Muscle layer of colon (tissue), 2 donors: ENCODE results near the gene SLC24A3.

Source experiments
- H3K27ac ChIP-seq: one replicate; pipeline ENCODE4 v1.7.0; 2013; ENCODE audit warnings: low read depth, mild to moderate bottlenecking, low read length, moderate library complexity
- H3K27me3 ChIP-seq, 2 donors: one replicate each; pipeline ENCODE4 v1.7.0; 2013; ENCODE audit warnings: low read length in 2 of 2, mild to moderate bottlenecking in 2 of 2; ENCODE audit not compliant: insufficient read depth in 2 of 2, control insufficient read depth in 1 of 2
- H3K36me3 ChIP-seq: one replicate; pipeline ENCODE4 v1.7.0; 2013; ENCODE audit warnings: mild to moderate bottlenecking, low read length; ENCODE audit not compliant: insufficient read depth
- H3K4me1 ChIP-seq: one replicate; pipeline ENCODE4 v1.7.0; 2013; ENCODE audit warnings: mild to moderate bottlenecking, low read length; ENCODE audit not compliant: insufficient read depth
- H3K4me3 ChIP-seq, 2 donors: one replicate each; pipeline ENCODE4 v1.7.0; 2013; ENCODE audit warnings: low read length in 2 of 2, low read depth in 1 of 2, mild to moderate bottlenecking in 1 of 2, moderate library complexity in 1 of 2
- H3K9ac ChIP-seq: one replicate; pipeline ENCODE4 v1.7.0; 2013; ENCODE audit warnings: low read length
- H3K9me3 ChIP-seq: one replicate; pipeline ENCODE4 v1.7.0; 2013; ENCODE audit warnings: mild to moderate bottlenecking, low read length
- donor health status: abdominal sarcoma.
- donor health status: Adenocarcinoma of cecum.

Gene SLC24A3

DNA sequence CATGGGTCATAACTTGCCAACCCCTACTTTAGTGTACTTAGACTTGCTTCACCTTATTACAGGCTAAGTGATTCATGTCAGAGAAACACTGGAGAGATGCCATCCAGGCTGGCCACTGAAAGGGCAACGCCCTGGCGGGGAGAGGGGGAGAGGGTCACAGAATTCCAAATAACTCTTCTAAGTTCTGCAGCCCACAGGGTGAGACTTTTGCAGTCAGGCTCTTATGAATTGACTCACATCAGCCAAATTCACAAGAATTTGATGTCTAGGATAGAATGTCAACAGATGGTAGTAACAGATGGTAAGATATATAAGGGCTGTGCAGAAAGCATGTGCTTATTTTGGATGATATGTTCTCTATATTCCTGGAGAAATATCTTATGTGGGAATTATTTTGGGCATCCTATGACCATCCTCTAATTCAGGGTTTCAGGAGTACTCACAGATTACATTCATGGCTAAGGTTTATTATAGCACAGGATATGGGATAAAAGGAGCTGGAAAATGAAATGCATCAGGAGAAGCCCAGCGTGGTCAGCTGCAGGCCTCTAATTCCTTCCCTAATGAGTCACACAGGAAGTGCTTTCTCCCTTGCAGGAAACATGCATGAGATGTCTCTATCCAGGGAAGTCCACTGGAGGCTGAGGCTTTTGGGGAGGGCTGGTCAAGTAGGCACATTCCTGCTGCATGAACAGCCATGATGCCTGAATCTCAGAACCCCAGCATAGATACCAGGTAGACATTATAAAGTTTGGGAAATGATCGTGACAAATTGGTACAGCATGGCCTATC, 486.9 kb downstream of the SLC24A3 start:
- H3K36me3 ChIP-seq, result peaks cover under 1% of the 10 kb centered on the region
- no peak overlapping the region for H3K27ac ChIP-seq
- no peaks in the 10 kb centered on the region for H3K4me1 ChIP-seq
- H3K4me3 ChIP-seq, result no peak overlapping the region
- no peak overlapping the region for H3K9ac ChIP-seq
- no peaks in the 10 kb centered on the region for H3K27me3 ChIP-seq
- H3K9me3 ChIP-seq, result no peaks in the 10 kb centered on the region

DNA sequence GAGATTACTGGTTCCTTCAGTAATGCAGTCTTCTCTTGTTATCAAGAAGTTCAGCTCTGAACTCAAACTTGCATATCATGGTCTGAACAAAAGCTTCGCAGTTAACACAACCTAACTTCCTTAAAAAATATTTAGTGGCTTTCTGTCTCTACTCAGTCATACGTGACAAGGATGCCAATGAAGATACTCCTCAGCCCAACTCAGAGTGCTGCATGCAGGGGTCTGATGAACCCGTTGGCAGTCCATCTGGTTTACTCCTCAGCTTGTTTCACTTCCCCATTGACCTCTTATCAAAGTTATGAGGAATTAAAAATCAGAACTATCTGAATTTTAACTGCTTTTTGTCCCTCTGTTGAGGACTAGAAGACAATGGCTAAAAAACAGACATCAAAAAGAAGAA, 489.0 kb downstream of the SLC24A3 start:
- Histone ChIP-seq H3K9ac (no peak overlapping the region), H3K36me3 (no peaks in the 10 kb centered on the region), H3K4me3 (no peak overlapping the region), H3K9me3 (no peaks in the 10 kb centered on the region), H3K4me1 (no peaks in the 10 kb centered on the region), H3K27me3 (no peaks in the 10 kb centered on the region), H3K27ac (no peak overlapping the region)

DNA sequence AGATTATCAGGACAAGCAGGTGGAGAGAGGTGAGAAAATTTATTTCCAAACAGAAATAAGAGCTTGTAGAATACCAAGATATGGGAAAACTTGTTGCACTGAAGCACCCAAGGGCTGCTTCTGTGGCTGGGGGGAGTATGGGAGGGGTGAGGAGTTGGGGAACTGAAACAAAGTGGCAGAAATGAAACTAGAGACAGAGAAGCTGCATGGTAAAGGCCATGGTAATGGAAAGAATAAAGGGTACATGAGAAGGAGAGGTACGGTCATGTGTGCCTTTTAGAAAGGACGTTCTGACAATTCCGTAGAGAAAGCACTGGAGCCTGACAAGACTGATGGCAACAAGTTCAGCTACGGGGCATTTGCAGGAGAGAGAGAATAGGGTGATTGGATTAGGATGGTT, 494.0 kb downstream of the SLC24A3 start:
- Histone ChIP-seq H3K9me3 (no peaks in the 10 kb centered on the region), H3K9ac (no peak overlapping the region), H3K36me3 (no peaks in the 10 kb centered on the region), H3K27me3 (no peaks in the 10 kb centered on the region), H3K4me3 (no peak overlapping the region), H3K27ac (no peak overlapping the region), H3K4me1 (peaks cover 8% of the 10 kb centered on the region)

DNA sequence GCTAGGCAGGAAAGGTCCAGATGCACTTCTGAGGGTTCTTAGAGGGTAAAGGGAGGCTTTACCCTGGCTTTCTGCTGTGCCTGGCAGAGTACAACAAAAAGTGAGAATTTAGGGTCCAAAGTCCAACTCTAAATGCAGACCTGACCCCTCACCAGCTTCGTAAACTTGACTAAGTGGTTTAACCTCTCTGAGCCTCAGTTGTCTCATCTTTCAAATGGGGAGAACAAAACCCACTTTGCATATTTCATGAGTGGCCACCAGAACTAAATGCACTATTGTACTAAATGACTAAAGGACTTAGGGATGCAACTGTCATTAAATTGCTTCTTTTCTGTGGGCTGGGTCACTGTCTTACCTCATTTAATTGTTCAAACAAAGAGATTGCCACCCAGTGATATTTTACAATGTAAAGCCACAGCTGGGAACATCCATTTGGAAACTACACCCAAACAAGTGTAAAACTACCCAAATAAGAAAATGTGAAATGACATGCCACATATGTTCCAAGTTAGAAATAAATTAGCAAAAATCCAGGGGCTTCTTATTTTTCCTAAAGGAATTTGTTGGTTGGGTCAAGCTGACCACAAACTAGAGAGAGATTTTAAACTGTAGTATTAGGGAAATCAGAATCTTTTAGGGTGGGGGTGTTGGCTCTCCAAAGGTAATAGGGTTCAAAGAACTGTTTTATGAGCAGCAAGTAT, 497.3 kb downstream of the SLC24A3 start:
- Histone ChIP-seq H3K36me3 (no peaks in the 10 kb centered on the region), H3K4me1 (peaks cover 24% of the 10 kb centered on the region), H3K9me3 (no peaks in the 10 kb centered on the region), H3K27ac (no peak overlapping the region), H3K27me3 (no peaks in the 10 kb centered on the region), H3K9ac (no peak overlapping the region), H3K4me3 (no peak overlapping the region)

GRCh38 chr20:19710336-19711120, 498.1 kb downstream of the SLC24A3 start:
- H3K9me3 ChIP-seq, result no peaks in the 10 kb centered on the region
- no peaks in the 10 kb centered on the region for H3K27me3 ChIP-seq
- peaks cover 24% of the 10 kb centered on the region for H3K4me1 ChIP-seq
- H3K36me3 ChIP-seq, result no peaks in the 10 kb centered on the region
- no peak overlapping the region for H3K9ac ChIP-seq
- no peak overlapping the region for H3K4me3 ChIP-seq
- no peak overlapping the region for H3K27ac ChIP-seq

DNA sequence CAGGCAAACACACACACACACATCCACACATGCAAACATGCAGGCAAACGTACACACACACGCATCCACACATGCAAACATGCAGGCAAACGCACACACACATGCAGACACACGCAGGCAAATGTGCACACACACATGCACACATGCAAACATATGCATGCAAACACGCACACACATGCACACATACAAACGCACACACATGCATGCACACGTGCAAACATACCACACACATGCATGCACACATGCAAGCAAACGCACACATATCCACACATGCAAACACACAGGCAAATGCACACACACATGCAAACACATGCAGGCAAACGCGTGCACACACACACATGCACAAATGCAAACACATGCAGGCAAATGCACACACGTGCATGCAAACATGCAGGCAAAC, 498.7 kb downstream of the SLC24A3 start:
- H3K27ac ChIP-seq, result no peak overlapping the region
- no peaks in the 10 kb centered on the region for H3K27me3 ChIP-seq
- H3K9me3 ChIP-seq, result no peaks in the 10 kb centered on the region
- H3K36me3 ChIP-seq, result no peaks in the 10 kb centered on the region
- no peak overlapping the region for H3K9ac ChIP-seq
- peaks cover 24% of the 10 kb centered on the region for H3K4me1 ChIP-seq
- no peak overlapping the region for H3K4me3 ChIP-seq

GRCh38 chr20:19712721-19713260, 500.3 kb downstream of the SLC24A3 start:
- Histone ChIP-seq H3K27ac (no peak overlapping the region), H3K4me1 (peaks cover 24% of the 10 kb centered on the region), H3K9ac (no peak overlapping the region)

GRCh38 chr20:19713822-19714578, 501.6 kb downstream of the SLC24A3 start:
- Histone ChIP-seq H3K36me3 (no peaks in the 10 kb centered on the region), H3K4me3 (no peak overlapping the region), H3K27me3 (no peaks in the 10 kb centered on the region), H3K27ac (no peak overlapping the region), H3K4me1 (peaks cover 24% of the 10 kb centered on the region), H3K9me3 (no peaks in the 10 kb centered on the region), H3K9ac (no peak overlapping the region)

More at GRCh38 chr20:19712721-19713260, 500.3 kb downstream of the SLC24A3 start:
- no peaks in the 10 kb centered on the region for H3K27me3 ChIP-seq
- no peaks in the 10 kb centered on the region for H3K9me3 ChIP-seq
- H3K36me3 ChIP-seq, result no peaks in the 10 kb centered on the region
- no peak overlapping the region for H3K4me3 ChIP-seq

- no peak overlapping the region for H3K4me3 ChIP-seq
- no peaks in the 10 kb centered on the region for H3K9me3 ChIP-seq
- H3K4me1 ChIP-seq, result peaks cover 24% of the 10 kb centered on the region
- H3K9ac ChIP-seq, result no peak overlapping the region
- H3K36me3 ChIP-seq, result no peaks in the 10 kb centered on the region
- H3K27ac ChIP-seq, result no peak overlapping the region
- H3K27me3 ChIP-seq, result no peaks in the 10 kb centered on the region
Measured at GRCh38 chr20:19714579-19714840, 502.1 kb downstream of the SLC24A3 start.

GRCh38 chr20:19715986-19716385, 503.5 kb downstream of the SLC24A3 start:
- H3K27ac ChIP-seq, result no peak overlapping the region
- H3K4me1 ChIP-seq, result peaks cover 16% of the 10 kb centered on the region
- H3K9me3 ChIP-seq, result no peaks in the 10 kb centered on the region
- H3K9ac ChIP-seq, result no peak overlapping the region
- no peaks in the 10 kb centered on the region for H3K36me3 ChIP-seq
- H3K4me3 ChIP-seq, result no peak overlapping the region
- H3K27me3 ChIP-seq, result no peaks in the 10 kb centered on the region

- Histone ChIP-seq H3K27ac (no peak overlapping the region), H3K4me3 (no peak overlapping the region), H3K9me3 (no peaks in the 10 kb centered on the region)
Measured at GRCh38 chr20:19718880-19719279, 506.4 kb downstream of the SLC24A3 start.

More at GRCh38 chr20:19718880-19719279, 506.4 kb downstream of the SLC24A3 start:
- no peaks in the 10 kb centered on the region for H3K27me3 ChIP-seq
- H3K4me1 ChIP-seq, result no peaks in the 10 kb centered on the region
- no peaks in the 10 kb centered on the region for H3K36me3 ChIP-seq
- no peak overlapping the region for H3K9ac ChIP-seq
